HG02973 (cell line): ENCODE measurements around the gene PRICKLE2.

Source experiments
- ATAC-seq: cut with Tn5 transposase; IDR thresholded peaks from one replicate; pipeline ENCODE4 v1.9.1; 2021; ENCODE audit warnings: moderate library complexity; ENCODE audit not compliant: unreplicated experiment

The PRICKLE2 gene

GRCh38 chr3:64254443-64254842 lies 29.2 kb upstream of the PRICKLE2 start:
- ATAC-seq = no peak

- ATAC-seq = no peak
Measured at GRCh38 chr3:64253689-64254088, 28.4 kb upstream of the PRICKLE2 start.

GRCh38 chr3:64251019-64251418 lies 25.8 kb upstream of the PRICKLE2 start:
- ATAC-seq = no peak

- ATAC-seq = no peak
Measured at GRCh38 chr3:64247991-64248646, 22.9 kb upstream of the PRICKLE2 start.

- peak; percentile 85 for ATAC-seq
Measured at GRCh38 chr3:64244011-64244942, 19.0 kb upstream of the PRICKLE2 start.

- ATAC-seq = no peak
Measured at GRCh38 chr3:64242435-64242834, 17.2 kb upstream of the PRICKLE2 start.

GRCh38 chr3:64240959-64241358 lies 15.7 kb upstream of the PRICKLE2 start:
- no peak for ATAC-seq

- no peak for ATAC-seq
Measured at GRCh38 chr3:64240396-64240795, 15.1 kb upstream of the PRICKLE2 start.

GRCh38 chr3:64239841-64240240 lies 14.6 kb upstream of the PRICKLE2 start:
- ATAC-seq = no peak

GRCh38 chr3:64238971-64239667 lies 13.9 kb upstream of the PRICKLE2 start:
- ATAC-seq = no peak

GRCh38 chr3:64237083-64237482 lies 11.8 kb upstream of the PRICKLE2 start:
- ATAC-seq = no peak

- no peak for ATAC-seq
Measured at GRCh38 chr3:64235605-64236004, 10.3 kb upstream of the PRICKLE2 start.

GRCh38 chr3:64234571-64234970 lies 9.3 kb upstream of the PRICKLE2 start:
- no peak for ATAC-seq

GRCh38 chr3:64232821-64233220 lies 7.6 kb upstream of the PRICKLE2 start:
- no peak for ATAC-seq

GRCh38 chr3:64229903-64230302 lies 4.6 kb upstream of the PRICKLE2 start:
- ATAC-seq = no peak

- no peak for ATAC-seq
Measured at GRCh38 chr3:64228110-64228509, 2.8 kb upstream of the PRICKLE2 start.

- no peak for ATAC-seq
Measured at GRCh38 chr3:64226730-64227129, 1.5 kb upstream of the PRICKLE2 start.

- no peak for ATAC-seq
Measured at GRCh38 chr3:64225695-64226499, 631 bp upstream of the PRICKLE2 start.

GRCh38 chr3:64223791-64224745 lies 1.2 kb downstream of the PRICKLE2 start:
- ATAC-seq = no peak
